T47D (cell line): Measurements from ENCODE around the gene MGA.
A peak's percentile ranks its signal among the peaks of the same experiment; 100 is the strongest.

Experiments
- DNase-seq, 2 experiments: peaks; one replicate each; pipeline versions ENCODE4 v3.0.0 to v3.0.0-alpha.2; 2011 to 2012; ENCODE audit warnings: low read depth in 1 of 2, low spot score in 1 of 2
- JUND ChIP-seq: IDR thresholded peaks from 2 replicates; pipeline ENCODE4 v1.6.1; 2012; ENCODE audit warnings: low read depth
- in situ Hi-C: cut with HindIII; loops from 2 replicates; pipeline ENCODE4 v1.10.0; 2016; ENCODE audit warnings: low sequenced_read_pairs, low pct_unique_long_range_greater_than_20kb

The MGA gene

GRCh38 chr15:41810651-41811431, 150.6 kb downstream of the MGA start:
- in situ Hi-C loops = no loop called here
- no peak for TF ChIP-seq JUND
- DNase-seq = no peak

- in situ Hi-C loops = no loop called here
- TF ChIP-seq JUND = no peak
- peak; percentile 76 to 84 for DNase-seq
These were observed 151.4 kb downstream of the MGA start for GRCh38 chr15:41811432-41812195.

- no peak for DNase-seq
- in situ Hi-C loops = no loop called here
- no peak for TF ChIP-seq JUND
These were observed 152.7 kb downstream of the MGA start for GRCh38 chr15:41812820-41813375.

DNA sequence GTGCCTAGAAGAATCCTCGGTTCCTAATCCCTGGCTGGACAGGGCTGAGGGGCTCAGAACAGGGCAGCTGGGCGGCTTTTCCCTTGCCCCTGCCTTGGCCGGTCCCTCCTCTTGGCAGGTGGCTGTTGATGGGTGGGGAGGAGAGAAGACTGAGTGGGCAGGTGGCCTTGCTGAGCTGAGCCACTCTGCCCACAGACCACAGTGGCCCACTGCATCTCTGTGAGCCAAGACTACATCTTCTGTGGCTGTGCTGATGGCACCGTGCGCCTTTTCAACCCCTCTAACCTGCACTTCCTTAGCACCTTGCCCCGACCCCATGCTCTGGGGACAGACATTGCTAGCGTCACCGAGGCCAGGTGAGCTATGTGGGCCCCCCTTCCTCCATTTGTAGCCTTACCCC, 153.2 kb downstream of the MGA start:
- DNase-seq = no peak
- TF ChIP-seq JUND = no peak
- in situ Hi-C loops = no loop called here

DNA sequence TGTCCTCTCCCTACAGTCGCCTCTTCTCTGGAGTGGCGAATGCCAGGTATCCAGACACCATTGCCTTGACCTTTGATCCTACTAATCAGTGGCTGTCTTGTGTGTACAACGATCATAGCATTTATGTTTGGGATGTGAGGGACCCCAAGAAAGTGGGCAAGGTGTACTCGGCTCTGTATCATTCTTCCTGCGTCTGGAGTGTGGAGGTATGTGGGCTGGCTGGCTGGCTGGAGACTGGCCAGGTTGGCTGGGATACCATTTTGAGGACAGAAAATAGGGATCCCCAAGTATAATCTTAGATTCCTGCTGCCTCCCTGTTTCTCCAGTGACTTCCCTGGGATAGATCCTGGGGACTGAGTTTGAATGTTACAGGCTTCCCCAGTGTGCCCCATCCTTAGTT, 154.3 kb downstream of the MGA start:
- in situ Hi-C loops = no loop called here
- TF ChIP-seq JUND = no peak
- no peak for DNase-seq

DNA sequence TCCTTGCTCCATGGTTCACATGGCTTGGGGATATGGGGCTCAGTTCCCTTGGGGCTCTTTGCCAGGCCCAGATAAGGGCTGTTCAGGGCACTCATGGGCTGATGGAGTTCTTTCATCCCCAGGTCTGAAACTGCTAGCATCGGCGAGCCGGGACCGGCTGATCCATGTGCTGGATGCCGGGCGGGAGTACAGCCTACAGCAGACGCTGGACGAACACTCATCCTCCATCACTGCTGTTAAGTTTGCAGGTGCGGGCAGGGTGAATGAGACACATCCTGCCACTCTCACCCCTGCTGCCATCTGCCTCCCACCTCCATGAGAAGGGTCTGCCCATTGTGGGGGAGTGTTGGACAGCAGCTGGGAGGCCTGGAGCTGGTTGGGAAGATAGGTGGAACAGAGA, 156.6 kb downstream of the MGA start:
- DNase-seq = no peak
- TF ChIP-seq JUND = no peak
- in situ Hi-C loops = no loop called here

GRCh38 chr15:41817327-41817726, 157.1 kb downstream of the MGA start:
- TF ChIP-seq JUND = no peak
- in situ Hi-C loops = no loop called here
- DNase-seq = no peak

DNA sequence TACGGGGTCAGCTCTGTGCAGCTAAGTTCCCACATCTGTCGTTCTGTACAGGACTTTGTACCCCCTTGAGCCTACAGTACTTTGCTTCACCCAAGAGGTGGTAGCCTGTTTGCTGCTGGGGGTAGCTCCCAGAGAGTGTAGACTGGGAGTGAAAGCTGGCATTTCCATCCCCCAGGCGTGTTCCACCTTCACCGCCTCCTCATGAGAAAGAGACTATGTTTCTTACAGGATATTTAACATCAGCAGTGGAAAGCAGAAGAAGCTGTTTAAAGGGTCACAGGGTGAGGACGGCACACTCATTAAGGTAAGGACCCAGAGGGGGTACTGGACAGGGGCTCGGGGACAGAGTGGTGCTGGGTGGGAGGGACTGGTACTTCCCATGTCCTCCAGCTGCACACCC, 157.6 kb downstream of the MGA start:
- TF ChIP-seq JUND = no peak
- no peak for DNase-seq
- in situ Hi-C loops = no loop called here

DNA sequence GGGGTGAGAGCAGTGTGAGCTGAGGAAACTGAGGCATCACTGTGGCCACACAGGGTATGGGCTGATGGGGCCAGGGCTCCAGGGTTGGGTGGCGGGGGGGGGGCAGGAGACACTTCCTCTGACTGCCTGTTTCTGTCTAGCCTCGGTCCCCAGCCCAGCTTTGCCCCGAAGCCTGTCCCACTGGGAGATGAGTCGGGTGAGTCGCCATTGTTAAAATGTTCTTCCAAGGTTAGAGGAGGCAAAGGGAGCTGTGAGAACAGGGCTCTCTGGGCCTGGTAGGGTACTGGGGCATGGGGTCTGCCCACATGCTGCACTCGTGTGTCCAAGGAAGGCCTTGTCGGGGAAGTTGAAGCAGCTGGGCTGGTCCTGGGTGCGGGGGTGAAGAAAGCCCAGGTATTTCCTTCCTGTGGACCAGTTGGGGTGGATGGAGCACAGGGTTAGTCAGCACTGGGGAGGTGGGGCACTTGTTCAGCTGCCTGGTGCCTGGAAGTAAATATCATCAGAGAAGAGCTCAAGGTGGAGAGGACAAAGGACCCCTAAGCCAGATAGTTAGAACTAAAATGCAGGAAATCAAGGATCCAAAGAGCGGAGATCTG, 159.3 kb downstream of the MGA start:
- in situ Hi-C loops = no loop called here
- no peak for TF ChIP-seq JUND
- no peak for DNase-seq

DNA sequence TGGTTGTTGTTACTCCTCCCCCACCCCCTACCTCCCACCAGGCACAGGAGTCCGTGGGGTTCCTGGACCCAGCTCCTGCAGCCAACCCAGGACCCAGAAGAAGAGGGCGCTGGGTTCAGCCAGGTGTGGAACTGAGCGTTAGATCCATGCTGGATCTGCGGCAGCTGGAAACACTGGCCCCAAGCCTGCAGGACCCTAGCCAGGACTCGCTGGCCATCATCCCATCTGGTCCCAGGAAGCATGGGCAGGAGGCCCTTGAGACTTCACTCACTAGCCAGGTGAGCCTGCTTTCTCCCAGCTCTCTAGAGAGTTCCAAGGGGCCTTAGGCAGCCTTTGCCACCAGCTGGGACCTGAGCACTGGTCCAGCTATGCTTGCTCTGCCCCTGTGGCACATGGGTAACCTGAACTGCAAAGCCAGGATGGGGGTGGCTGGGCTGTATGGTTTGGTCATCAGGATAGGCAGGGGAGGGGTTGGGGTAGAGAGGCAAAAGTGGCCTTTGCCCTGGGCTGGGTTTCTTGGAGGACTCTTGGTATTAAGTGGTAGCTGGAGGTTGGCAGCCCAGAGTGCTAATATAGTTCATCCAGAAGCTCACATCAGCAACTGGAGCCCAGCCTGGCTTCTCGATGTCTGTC, 160.7 kb downstream of the MGA start:
- peak in 1 of 2 experiments; percentile 52 for DNase-seq
- no peak for TF ChIP-seq JUND
- in situ Hi-C loops = no loop called here

- TF ChIP-seq JUND = no peak
- DNase-seq = no peak
- in situ Hi-C loops = no loop called here
These were observed 161.6 kb downstream of the MGA start for GRCh38 chr15:41821831-41822230.

- in situ Hi-C loops = no loop called here
- TF ChIP-seq JUND = no peak
- DNase-seq = no peak
These were observed 162.3 kb downstream of the MGA start for GRCh38 chr15:41822471-41822870.
